GM21423 (cell line): Measurements from ENCODE around the gene ARHGAP26.
A peak's percentile ranks its signal among the peaks of the same experiment; 100 is the strongest.

Experiments
- ATAC-seq: cut with Tn5 transposase; IDR thresholded peaks from one replicate; pipeline ENCODE4 v1.9.1; 2021; ENCODE audit warnings: mild to moderate bottlenecking, moderate library complexity; ENCODE audit not compliant: unreplicated experiment

Gene ARHGAP26

GRCh38 chr5:143026380-143026779 lies 256.2 kb downstream of the ARHGAP26 start:
- ATAC-seq = no peak

GRCh38 chr5:143029293-143029692 lies 259.1 kb downstream of the ARHGAP26 start:
- ATAC-seq = no peak

- no peak for ATAC-seq
Observed at GRCh38 chr5:143030349-143030748, 260.2 kb downstream of the ARHGAP26 start.

- ATAC-seq = no peak
Observed at GRCh38 chr5:143031781-143032580, 261.8 kb downstream of the ARHGAP26 start.

GRCh38 chr5:143032581-143032836 lies 262.3 kb downstream of the ARHGAP26 start:
- no peak for ATAC-seq

GRCh38 chr5:143033535-143034250 lies 263.5 kb downstream of the ARHGAP26 start:
- ATAC-seq = no peak

- peak; percentile 54 for ATAC-seq
Observed at GRCh38 chr5:143036146-143036927, 266.2 kb downstream of the ARHGAP26 start.

- ATAC-seq = no peak
Observed at GRCh38 chr5:143037071-143037470, 266.9 kb downstream of the ARHGAP26 start.

GRCh38 chr5:143037708-143038107 lies 267.5 kb downstream of the ARHGAP26 start:
- ATAC-seq = no peak

GRCh38 chr5:143040622-143041021 lies 270.4 kb downstream of the ARHGAP26 start:
- no peak for ATAC-seq

GRCh38 chr5:143041461-143041860 lies 271.3 kb downstream of the ARHGAP26 start:
- no peak for ATAC-seq

- no peak for ATAC-seq
Observed at GRCh38 chr5:143041972-143042770, 272.0 kb downstream of the ARHGAP26 start.

- ATAC-seq = no peak
Observed at GRCh38 chr5:143044265-143044664, 274.1 kb downstream of the ARHGAP26 start.

GRCh38 chr5:143045062-143045461 lies 274.9 kb downstream of the ARHGAP26 start:
- no peak for ATAC-seq

GRCh38 chr5:143046314-143046713 lies 276.1 kb downstream of the ARHGAP26 start:
- no peak for ATAC-seq

GRCh38 chr5:143047091-143047490 lies 276.9 kb downstream of the ARHGAP26 start:
- no peak for ATAC-seq

GRCh38 chr5:143050183-143050582 lies 280.0 kb downstream of the ARHGAP26 start:
- no peak for ATAC-seq

- ATAC-seq = peak; percentile 28
Observed at GRCh38 chr5:143051244-143052058, 281.3 kb downstream of the ARHGAP26 start.

GRCh38 chr5:143052967-143053682 lies 282.9 kb downstream of the ARHGAP26 start:
- ATAC-seq = no peak
